ENCODE results near the gene TTC39C.

The TTC39C gene

DNA sequence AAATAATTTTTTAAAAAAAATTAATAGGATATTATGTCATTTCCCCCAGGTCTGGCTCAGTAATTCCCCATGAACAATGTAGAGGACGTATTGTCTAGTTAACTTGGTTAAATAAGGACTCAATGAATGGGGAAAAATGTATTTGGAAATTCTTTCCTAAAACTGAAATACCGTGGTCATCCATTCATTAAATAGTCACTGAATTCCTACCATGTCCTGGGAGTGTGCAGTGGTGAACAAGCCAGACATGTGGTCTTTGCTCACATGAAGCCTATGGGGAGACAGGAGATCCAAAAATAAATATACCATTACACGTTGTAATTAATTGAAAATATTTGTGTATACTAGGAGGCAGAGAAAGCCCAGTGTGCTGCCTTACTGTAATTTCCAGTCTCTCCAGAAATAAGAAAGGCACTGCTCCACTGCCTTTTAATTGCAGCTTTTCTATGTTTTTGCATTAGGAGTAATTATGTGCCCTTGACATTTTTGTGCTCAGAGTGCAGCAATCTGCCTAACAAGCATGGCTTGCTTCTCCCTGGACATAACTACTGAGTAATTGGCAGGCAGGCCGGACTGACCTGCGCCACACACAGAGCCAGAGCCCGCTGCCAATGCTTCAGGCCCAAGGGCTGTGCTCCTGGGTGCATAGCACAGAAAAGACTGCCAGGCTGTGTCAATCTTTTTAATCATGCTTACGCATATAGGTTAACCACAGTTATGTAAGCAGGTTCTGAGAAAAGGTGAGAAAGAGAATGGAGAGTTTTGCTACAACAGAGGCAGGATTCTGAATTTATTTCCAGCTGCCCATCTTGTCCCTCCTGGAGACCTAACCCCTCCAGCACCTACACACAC is 22.2 kb upstream of the TTC39C start:
- DNase-seq, result no peak

DNA sequence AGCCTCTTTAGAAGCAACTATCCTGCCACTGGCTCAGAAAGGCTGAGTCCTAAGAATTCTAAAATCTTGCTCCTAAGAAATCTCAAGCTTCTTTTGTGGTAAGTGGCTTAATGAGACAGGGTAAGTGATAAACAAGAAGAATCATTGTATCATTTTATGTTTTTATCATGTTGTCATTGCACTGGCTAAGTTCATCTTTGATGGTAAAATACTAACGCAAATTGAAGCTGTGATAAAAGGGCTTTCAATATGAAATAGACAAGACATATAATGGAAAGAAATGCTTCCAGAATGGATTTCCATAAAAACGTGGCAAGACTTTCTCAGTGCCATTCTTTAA is 21.6 kb upstream of the TTC39C start:
- DNase-seq, result no peak

DNA sequence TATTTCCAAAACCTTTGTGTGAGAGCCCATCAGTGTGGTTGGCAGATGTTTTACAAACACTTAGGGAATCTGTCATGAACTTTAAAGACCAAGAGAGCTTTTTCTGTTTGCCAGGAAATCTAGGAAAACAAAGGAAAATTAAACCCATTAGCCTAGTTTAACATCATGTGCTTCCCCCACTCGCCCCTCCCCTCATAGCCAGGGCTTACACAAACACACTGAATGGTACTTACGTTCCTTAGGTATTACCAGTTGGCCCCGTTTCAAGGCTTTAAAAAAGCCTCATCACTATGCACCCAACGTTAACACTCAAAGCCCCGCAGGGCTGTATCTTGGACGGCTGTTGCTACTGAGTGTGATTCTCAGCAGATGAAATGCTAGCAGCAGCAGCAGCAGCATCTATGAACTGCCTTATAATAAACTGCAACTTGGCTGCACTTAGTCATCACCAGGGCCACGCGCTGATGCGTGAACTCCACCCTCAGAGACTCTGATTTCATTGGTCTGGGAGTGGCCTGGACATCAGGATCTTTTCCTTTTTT is 20.1 kb upstream of the TTC39C start:
- DNase-seq, result no peak

DNA sequence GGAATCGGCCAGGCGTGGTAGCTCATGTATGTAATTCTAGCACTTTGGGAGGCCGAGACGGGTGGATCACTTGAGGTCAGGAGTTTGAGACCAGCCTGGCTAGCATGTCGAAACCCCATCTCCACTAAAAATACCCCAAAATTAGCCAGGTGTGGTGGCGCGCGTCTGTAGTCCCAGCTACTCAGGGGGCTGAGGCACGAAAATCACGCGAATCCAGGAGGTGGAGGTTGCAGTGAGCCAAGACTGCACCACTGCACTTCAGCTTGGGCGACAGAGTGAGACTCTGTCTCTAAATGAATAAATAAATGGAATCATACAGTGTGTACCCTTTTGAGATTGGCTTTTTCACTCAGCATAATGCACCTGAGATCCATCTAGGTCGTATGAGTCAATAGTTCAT is 19.4 kb upstream of the TTC39C start:
- DNase-seq, result no peak

DNA sequence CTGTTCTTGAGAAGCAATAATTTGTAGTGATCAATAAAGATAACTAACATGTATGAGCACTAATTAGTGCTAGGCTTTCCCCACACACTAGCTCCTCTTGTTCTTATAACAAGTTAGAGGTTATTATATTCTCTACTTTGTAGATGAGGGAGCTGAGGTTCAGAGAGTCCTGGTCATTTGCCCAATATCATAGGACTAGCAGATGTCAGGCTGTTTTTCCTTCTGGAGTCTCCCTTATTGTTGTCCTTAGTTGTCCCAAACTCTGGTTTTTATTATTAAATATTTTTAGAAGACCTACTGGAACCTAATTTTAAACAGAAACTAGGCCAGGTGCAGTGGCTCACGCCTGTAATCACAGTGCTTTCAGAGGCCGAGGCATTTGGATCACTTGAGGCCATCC is 16.5 kb upstream of the TTC39C start:
- no peak for DNase-seq

DNA sequence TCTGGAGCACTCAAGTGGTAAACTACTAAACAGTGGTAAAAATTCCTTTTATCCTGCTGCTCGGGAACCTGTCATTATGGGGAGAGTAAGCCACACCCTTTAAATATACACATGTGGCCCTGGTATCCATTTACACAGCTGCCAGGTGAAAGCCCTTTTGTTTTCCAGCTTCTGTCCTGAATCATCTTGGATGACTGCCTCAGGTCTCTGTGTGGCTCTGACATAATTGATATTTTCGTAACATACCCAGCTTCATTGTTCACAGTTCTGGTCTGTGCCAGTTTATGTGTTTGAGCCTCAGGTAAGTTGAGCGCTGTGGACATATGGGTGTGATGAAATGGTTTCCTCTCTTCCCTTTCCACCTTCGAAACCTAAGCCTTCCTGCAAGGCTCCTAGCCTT is 15.7 kb upstream of the TTC39C start:
- no peak for DNase-seq

DNA sequence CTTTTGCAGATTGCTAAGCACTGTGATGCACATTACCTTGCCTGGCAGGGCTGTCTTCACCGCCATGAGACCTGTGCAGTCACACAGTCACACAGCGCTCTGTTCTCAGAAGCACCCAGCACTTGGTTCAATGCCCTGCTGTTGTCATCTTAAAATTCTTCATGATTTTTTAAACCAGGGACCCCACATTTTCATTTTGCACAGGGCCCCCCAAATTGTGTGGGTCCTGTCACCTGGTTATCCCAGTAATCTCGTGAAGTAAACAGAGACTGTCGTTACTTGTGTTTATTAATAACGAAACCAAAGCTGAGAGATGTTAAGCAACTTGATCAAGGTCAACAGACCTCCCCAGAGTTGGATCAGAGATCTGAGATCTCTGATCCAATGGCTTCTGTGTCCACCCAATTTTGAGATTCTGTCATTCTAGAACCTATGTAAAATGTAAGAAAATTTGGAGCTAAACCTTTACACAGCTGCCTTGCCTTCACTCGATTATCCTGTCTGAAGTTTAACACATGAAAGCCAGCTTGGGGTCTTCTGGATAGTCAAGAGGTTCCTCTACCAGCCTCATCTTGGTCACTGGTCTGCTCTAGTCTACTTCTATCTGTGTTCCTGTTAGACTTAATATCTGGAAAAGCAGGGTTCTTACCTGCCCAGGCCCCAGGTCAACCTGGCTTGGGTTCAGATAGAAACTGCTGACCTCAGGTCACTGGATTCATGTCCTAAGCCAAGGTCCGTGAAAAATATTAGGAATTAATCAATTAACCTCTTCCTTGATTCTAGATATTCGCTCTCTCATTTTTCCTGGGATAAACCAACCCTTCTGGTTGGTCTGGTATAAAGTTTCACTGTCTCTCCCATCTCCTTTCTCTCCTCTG is 13.7 kb upstream of the TTC39C start:
- DNase-seq, result no peak

DNA sequence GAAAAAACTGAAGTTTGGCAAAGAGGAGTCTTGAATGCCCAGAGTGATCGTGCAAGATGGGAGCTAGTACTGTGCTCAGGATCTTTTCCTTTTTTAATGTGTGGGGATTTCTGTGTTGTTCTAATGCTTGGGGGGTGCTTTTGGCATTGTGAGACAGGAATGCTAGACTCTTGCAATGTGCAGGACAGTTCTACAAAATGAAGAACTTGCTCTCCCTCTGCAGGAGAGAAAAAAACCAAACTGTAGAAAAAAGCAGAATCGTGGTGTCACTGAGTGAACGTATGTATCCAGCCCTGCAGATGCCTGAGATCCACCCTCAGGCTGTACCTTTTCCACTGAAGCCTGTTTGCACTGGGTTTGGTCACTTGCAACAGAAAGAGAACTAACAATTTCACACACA is 12.1 kb upstream of the TTC39C start:
- no peak for DNase-seq

DNA sequence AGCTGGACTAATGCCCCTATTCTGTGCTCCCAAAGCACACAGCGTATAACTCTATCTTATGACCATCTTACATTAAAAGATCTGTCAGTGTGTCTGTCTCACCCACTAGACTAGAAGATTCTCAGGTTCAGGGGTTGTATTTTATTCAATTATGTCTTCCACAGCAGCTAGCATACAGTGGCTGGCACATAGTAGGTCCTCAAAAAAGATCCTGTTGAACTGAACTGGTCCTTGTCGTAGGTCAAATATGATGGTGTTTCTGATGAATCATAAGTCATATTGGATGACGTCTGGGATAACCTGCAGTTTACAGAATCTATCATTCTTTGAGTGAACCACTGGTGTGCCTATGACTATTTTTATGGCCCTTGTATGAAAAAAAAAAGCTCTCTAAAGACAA is 11.3 kb upstream of the TTC39C start:
- no peak for DNase-seq

DNA sequence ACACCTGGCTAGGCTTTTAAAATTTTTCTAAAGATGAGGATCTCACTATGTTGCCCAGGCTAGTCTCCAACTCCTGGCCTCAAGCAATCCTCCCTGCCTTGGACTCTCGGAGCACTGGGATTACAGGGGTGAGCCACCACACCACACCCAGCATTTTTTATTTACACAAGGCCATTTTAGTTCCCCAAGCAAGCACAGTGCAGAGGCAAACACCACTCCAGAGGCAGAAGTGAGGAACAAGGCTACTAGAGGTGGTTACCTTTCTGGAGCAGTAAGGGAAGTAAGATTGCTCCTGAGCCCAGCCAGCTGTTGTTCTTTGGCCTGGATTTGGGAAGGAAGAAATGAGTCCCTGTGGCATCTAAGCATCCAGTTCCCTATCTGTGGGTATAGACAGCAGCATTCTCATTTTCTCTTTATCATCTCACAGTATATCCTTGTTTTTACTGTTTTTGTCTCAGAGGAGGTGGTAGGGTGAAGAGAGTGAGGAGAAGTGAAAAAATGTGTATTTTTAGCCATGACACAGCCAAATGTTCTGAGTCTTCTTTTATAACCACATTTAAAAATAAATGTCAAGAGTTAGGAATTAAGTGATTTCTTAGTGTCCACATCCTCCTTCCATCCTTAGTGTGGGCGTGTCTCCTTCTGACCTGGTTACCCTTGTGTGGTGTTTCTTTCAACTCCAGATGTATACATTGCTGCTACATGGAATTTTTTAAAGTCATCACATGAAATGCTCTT is 10.5 kb upstream of the TTC39C start:
- no peak for DNase-seq

DNA sequence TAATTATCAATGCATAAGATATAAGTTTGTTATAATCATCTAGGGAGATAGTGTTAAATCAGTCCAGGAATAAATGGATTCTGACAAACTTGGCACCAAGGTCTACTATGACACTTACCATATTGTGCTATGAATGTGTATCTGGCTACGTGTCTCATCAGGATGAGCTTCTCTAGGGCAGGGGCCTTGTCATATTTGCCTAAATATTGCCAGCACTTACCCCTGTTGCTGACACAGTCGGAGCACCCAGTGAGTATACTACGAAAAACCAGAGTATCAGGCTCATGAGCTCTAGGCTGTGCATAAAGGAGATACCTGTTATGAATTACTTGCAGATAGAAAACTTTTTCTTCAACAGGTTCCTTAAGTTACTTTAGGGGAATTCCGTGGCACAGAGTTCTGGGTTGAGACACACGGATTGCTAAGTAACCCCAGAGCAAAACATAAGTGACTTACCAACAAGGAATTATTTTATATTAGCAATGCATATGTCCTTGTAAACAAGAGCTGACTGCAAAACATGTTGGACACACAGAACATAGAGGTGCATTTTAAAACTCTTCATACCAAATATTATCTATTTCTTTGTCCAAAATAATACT is 7.7 kb upstream of the TTC39C start:
- no peak for DNase-seq

DNA sequence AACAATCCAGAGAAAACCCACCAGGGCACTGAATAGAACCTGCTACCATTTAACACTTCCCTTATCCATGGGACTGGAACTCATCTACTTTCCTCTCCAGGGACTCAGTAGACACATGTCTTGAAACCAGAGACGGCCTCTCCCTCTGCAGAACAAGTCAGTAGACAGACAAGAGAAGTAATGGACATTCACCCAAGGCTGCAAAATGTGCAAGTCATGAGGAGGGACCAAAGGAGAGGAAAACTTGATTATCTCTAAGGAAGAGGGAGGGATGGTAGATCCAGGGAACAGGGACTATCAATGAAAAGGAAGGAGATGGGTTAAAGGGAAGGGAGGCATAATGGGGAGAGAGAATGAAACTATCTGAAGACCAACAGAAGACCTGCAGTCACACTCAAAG is 5.3 kb upstream of the TTC39C start:
- no peak for DNase-seq

DNA sequence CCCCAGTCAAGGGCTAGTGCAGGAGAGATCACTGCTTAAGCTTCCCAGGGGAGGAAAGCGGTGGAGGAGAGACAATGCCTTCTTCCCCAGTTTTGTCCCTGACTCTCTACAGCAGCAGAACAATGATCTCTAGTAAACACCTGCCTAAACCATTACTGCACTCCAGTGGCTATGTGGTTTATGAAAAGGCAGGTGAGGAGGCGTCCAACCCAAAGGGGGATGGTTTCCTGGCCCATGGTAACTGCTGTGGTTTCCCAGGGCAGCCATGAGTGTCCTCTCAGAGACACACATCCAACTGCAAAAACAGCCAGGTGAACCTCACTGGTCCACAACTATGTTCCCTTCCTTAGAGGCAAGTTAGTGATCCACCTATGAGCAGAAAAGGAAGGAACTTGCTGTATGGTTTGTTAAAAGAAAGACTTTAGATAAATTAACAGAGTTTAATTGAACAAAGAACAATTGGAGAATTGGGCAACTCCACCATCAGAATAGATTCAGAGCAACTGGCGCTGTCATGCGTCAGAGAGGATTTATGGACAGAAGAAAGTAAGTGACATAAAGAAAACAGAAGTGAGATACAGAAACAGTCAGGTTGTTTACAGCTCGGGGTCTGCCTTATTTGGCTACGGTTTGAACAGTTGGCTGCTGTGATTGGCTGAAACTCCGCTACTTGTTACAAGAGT is 4.8 kb upstream of the TTC39C start:
- no peak for DNase-seq

DNA sequence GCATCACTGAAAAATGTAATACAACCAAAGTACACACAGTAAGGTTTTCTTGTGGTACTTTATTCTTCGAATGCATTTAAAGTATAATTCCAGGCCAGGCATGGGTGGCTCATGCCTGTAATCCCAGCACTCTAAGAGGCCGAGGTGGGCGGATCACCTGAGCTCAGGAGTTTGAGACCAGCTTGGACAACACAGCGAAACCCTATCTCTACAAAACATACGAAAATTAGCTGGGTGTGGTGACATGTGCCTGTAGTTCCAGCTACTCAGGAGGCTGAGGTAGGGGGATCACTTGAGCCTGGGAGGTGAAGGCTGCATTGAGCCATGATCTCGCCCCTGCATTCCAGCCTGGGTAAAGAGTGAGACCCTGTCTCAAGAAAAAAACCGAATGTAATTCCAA is 3.9 kb upstream of the TTC39C start:
- DNase-seq, result no peak

DNA sequence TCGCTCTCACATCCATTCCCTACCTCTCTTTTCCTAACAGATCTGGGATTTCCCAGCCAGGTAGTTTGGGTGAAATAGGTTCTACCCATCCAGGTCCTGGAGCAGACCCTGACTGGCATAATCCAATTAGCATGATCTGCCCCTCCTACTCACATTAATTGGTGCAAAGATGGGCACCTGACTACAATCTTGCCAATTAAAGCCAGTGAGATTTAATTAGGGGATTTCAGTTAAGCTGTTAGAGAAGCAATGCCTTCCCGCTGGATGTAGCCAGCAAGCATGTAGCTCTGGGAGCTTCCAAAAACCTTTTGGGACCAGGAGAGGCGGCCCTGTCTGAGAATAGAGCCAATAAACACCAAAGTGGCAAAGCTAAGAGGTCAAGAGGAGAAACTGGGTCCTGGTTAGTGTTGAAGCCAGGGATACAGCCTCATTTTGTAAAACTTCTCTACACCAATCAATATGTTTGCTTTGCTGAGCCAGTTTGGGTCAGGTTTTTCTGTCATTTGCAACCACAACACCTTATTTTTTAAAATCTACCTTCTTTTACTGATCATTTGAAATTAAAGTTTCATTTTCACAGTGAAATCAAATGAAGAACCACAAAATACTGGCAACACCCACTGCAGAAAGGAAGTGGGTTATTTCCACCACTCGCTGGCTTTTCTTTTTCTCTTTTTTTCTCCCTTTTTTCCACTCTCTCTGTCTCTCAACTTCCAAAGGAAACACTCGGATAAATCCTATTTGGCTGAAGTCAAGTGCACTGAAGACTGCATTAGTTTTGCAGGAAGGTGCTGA is 3.2 kb upstream of the TTC39C start:
- no peak for DNase-seq

DNA sequence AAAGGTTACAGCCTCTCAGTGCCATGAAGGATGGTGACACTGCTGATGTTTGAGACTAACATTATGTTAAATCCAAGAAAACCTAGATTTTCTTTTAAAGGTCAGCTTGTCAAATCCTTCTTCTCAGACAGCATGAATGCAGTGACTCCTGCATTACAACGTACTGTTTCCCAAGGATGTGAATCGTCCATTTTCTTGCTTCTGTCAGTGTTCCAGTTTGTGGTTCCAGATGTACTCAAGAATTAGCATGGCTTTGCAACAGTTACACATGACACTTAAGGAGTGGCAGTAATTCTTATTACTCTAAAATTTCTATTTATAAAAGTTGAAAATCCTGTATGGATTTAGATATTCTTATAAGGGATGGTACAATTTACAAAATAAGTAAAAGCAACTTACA is 1.5 kb upstream of the TTC39C start:
- DNase-seq, result no peak

DNA sequence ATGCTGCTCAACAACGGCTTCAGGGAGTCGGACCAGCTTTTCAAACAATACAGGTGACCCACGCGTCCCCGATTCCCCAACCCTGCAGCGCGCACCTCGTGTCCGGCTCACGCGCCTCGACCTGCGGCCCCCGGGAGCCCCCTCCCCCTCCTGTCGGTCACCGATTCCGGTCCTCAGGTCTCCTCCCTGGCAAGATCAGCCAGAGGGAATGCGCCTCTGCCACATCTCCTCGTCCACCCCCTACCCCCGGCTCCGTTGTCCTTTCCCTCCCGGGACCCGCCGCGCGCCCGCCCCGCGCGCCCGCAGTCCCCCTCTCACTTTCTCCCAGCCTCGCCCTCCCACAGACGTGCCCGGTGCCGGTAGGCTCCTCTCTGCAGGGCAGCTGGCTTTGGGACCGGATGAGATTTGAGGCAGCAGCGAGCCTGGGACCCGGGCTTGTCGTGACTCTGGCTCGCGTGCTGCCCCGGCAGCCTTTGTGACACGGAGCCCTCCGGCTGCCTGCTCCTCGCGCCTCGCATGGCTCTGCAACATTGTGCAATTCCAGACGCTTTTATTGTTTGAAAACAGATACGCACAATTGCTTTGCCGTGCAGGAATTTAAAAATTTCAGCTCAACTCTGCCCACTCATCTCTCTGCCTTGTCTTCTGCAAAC is 558 bp downstream of the TTC39C start:
- peak; percentile 67 for DNase-seq

DNA sequence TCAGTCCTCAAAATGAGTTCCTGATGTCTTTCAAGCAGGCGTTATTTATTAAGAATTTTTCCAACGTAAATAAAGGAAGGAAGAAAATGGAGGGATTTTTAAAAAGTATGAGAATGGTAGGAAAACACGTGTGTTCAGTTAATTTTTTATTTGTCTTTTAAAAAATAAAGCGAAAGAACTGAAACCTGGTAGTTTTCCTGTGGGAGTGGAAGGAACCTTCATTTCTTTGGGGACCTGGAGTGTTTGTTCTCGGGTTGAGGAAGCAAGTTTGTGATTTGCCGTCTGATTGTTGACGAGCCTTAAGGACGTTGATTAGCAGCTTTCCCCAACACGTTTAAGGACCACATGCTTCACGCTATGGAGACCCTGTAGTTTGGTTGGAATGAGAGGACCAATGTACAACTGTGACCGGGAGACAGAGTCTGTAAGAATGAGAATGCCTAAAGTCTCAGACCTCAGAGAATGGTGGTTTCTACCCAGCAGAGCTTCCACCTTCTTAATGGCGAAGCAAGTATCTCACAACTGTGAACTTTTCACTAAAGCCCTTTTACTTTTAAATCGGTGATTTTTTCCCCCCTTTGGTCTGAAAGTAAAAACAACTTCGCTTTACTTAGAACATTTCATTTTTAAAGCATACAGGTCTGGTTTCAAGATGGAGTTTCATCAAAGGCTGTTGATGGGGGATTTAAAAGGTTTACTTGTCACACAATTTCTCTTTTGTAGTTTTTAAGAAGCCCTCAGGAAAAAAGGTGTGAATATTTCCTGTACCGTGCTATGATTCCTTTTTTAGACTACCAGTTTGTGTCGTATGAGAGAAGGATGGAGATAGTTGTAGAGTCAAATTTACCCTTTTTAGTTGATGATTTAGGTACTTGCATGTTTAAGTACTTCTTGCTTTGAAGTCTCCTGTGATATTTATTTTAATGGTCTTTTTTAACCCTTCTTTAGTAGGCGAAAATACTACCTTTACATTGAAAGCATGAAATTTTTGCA is 1.4 kb downstream of the TTC39C start:
- DNase-seq, result no peak

DNA sequence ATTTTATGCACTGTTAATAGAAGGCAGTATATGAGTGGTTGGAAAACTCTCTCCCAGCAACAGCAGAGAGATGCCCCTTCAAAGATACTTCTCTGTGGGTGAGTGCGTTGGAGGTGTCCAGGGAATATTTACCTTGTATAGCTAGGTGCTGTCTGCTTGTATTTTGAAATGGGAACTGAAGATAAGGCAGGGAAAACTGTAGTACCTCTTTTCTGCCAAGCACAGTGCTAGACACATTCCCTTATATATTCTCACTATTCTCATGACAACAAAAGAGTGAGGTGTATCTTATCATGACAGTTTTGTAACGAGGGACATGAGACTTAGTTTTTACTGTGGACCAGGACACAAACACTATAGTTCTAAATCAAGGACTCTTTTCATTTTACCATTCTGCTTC is 2.1 kb downstream of the TTC39C start:
- no peak for DNase-seq

Measured in activated CD4-positive, CD25-positive, alpha-beta regulatory T cell treated with anti-CD3 and anti-CD28 coated beads, Interleukin-2, amount 50 U/mL, for 72 hours (primary cell).